Colonic mucosa (tissue), 4 donors: ENCODE measurements around the gene TAF3. TPM values are rescaled to one million over a fixed set of nuclear protein-coding genes. Genes with fewer than 3 reads are reported as not detected.

ENCODE experiments used
- DNase-seq: peaks from one replicate; pipeline ENCODE4 v3.0.0-alpha.2; 2020
- H3K27ac ChIP-seq: fragments of 200-600 bp; one replicate; pipeline ENCODE4 v1.8.0; 2021
- H3K27me3 ChIP-seq: fragments of 200-600 bp; one replicate; pipeline ENCODE4 v1.8.0; 2021
- H3K36me3 ChIP-seq: fragments of 200-600 bp; one replicate; pipeline ENCODE4 v1.8.0; 2021
- H3K4me1 ChIP-seq: fragments of 200-600 bp; one replicate; pipeline ENCODE4 v1.8.0; 2021; ENCODE audit warnings: mild to moderate bottlenecking
- H3K4me3 ChIP-seq: fragments of 200-600 bp; one replicate; pipeline ENCODE4 v1.8.0; 2021
- H3K9ac ChIP-seq, 2 donors: one replicate each; pipeline ENCODE4 v1.7.0; 2013; ENCODE audit warnings: control low read depth in 2 of 2, low read depth in 2 of 2, low read length in 2 of 2
- H3K9me3 ChIP-seq: fragments of 200-600 bp; one replicate; pipeline ENCODE4 v1.8.0; 2021
- intact Hi-C: fragments of 100-400 bp; cut with DNase I; formaldehyde crosslinking; loops from one replicate; pipeline ENCODE4 v1.14.1; 2022
- total RNA-seq, 2 donors: library from RNA; stranded (reverse); fragmentation: NEBNext Ultra II Directional in 1 of 2; extraction: Animal tissue kit (Norgen Biotek cat#: 25700) in 1 of 2; gene quantifications; one replicate each; pipeline ENCODE4 v1.2.1, GENCODE V29; 2021
- TF ChIP-seq, protein P1 (sequence below): fragments of 200-600 bp; IDR thresholded peaks from one replicate; pipeline ENCODE4 v1.8.0; 2022; ENCODE audit warnings: antibody characterized with exemption, mild to moderate bottlenecking
- donor health status: healthy.
- donor health status: DM: no; HTN: no; CAD: no.
- donor health status: DM: no; HTN: no; CAD: no.

Gene TAF3
- total RNA-seq, 2 donors from 2014 or later, result 4.4 to 6.3 TPM

DNA sequence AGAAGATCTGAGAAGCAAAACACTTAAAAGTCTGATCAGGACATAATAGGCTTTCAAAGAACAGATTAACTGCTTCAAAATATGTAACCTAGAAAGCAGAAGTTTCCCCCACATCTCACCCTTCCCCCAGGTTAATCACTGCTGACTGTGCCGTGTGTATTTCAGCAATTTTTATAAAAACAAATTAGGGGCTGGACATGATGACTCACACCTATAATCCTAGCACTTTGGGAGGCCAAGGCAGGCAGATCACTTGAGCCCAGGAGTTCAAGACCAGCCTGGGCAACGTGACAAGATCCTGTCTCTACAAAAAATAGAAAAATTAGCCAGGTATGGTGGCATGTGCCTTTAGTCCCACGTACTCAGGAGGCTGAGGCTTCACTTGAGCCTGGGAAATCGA, 168.5 kb downstream of the TAF3 start:
- no peaks in the 10 kb centered on the region for H3K36me3 ChIP-seq
- no peak overlapping the region for H3K4me3 ChIP-seq
- intact Hi-C loops, result no loop called here
- TF ChIP-seq, protein P1, sequence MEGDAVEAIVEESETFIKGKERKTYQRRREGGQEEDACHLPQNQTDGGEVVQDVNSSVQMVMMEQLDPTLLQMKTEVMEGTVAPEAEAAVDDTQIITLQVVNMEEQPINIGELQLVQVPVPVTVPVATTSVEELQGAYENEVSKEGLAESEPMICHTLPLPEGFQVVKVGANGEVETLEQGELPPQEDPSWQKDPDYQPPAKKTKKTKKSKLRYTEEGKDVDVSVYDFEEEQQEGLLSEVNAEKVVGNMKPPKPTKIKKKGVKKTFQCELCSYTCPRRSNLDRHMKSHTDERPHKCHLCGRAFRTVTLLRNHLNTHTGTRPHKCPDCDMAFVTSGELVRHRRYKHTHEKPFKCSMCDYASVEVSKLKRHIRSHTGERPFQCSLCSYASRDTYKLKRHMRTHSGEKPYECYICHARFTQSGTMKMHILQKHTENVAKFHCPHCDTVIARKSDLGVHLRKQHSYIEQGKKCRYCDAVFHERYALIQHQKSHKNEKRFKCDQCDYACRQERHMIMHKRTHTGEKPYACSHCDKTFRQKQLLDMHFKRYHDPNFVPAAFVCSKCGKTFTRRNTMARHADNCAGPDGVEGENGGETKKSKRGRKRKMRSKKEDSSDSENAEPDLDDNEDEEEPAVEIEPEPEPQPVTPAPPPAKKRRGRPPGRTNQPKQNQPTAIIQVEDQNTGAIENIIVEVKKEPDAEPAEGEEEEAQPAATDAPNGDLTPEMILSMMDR, result no peak
- H3K9me3 ChIP-seq, result no peaks in the 10 kb centered on the region
- H3K9ac ChIP-seq, result no peak overlapping the region
- H3K27me3 ChIP-seq, result no peaks in the 10 kb centered on the region
- H3K4me1 ChIP-seq, result no peaks in the 10 kb centered on the region
- no peak for DNase-seq
- no peak overlapping the region for H3K27ac ChIP-seq

DNA sequence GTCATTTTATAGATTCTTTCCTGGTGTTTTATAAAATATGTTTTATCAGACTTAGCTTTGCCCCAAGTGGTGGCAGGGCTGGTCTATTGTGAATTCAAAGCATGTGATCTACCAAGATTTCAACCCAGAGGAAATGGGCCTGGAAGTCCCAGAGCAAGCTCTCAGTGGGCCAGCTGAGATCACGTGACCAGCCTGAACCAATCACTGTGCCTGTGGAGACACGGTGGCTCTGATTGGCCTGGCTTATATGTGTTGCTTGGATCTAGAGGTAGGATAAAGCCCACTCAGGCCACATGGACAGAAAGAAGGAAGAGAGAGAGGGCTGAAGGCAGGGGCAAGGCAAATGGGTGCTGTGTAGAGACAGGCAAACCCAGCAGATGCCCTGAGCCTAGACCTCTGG, 170.7 kb downstream of the TAF3 start:
- Histone ChIP-seq H3K36me3 (no peaks in the 10 kb centered on the region), H3K4me3 (no peak overlapping the region), H3K4me1 (no peaks in the 10 kb centered on the region), H3K27me3 (no peaks in the 10 kb centered on the region), H3K9ac (no peak overlapping the region), H3K27ac (no peak overlapping the region), H3K9me3 (no peaks in the 10 kb centered on the region)
- TF ChIP-seq, protein P1, result no peak
- intact Hi-C loops, result no loop called here
- no peak for DNase-seq

DNA sequence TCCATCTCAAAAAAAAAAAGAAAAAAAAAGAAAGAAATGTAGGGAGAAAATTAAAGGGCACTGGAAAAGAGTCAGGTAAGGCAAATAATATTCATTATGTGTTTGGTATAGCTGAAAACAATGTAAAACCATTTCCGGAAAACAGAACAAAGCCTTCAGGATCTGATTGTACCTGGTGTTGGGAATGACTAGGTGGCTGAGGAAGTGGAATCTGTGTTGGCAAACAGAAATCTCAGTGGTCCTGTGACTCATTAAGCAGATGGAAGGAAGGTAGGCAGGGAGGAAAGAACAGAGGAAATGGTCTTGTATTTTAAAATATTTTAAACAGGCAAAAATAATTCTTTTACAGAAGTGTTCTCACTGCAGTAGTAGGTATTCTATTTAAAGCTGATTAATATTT, 180.5 kb downstream of the TAF3 start:
- H3K27ac ChIP-seq, result no peak overlapping the region
- no peak overlapping the region for H3K9ac ChIP-seq
- no peak for DNase-seq
- no peak overlapping the region for H3K4me3 ChIP-seq
- intact Hi-C loops, result no loop called here
- H3K27me3 ChIP-seq, result no peaks in the 10 kb centered on the region
- no peaks in the 10 kb centered on the region for H3K36me3 ChIP-seq
- TF ChIP-seq, protein P1, result no peak
- no peaks in the 10 kb centered on the region for H3K4me1 ChIP-seq
- no peaks in the 10 kb centered on the region for H3K9me3 ChIP-seq

GRCh38 chr10:8004469-8005000, 186.2 kb downstream of the TAF3 start:
- Histone ChIP-seq H3K4me1 (no peaks in the 10 kb centered on the region), H3K36me3 (no peaks in the 10 kb centered on the region), H3K9ac (no peak overlapping the region), H3K27me3 (no peaks in the 10 kb centered on the region), H3K9me3 (no peaks in the 10 kb centered on the region), H3K27ac (no peak overlapping the region), H3K4me3 (no peak overlapping the region)
- DNase-seq, result no peak
- intact Hi-C loops, result no loop called here
- TF ChIP-seq, protein P1, result no peak

- intact Hi-C loops, result no loop called here
- no peaks in the 10 kb centered on the region for H3K36me3 ChIP-seq
- H3K4me1 ChIP-seq, result no peaks in the 10 kb centered on the region
- no peaks in the 10 kb centered on the region for H3K27me3 ChIP-seq
- TF ChIP-seq, protein P1, result no peak
- no peak overlapping the region for H3K27ac ChIP-seq
- DNase-seq, result no peak
- H3K9me3 ChIP-seq, result no peaks in the 10 kb centered on the region
- H3K9ac ChIP-seq, result no peak overlapping the region
- no peak overlapping the region for H3K4me3 ChIP-seq
Observed at GRCh38 chr10:8006274-8006999, 188.1 kb downstream of the TAF3 start.
